Measurements from ENCODE around the gene STMN1. TPM values are rescaled to one million over a fixed set of nuclear protein-coding genes. Genes with fewer than 3 reads are reported as not detected.
A peak's percentile ranks its signal among the peaks of the same experiment; 100 is the strongest.

The STMN1 gene
- total RNA-seq, 1 experiment from 2014 or later: 495 TPM

- peak; percentile 67 for DNase-seq (ENCODE audit: low read depth)
Observed at GRCh38 chr1:25922056-25922970, 16.1 kb upstream of the STMN1 start.

- DNase-seq (ENCODE audit: low read depth): no peak
Observed at GRCh38 chr1:25918615-25919014, 12.4 kb upstream of the STMN1 start.

GRCh38 chr1:25917996-25918395 lies 11.8 kb upstream of the STMN1 start:
- DNase-seq (ENCODE audit: low read depth): no peak

- no peak for DNase-seq (ENCODE audit: low read depth)
Observed at GRCh38 chr1:25916460-25916859, 10.2 kb upstream of the STMN1 start.

- DNase-seq (ENCODE audit: low read depth): no peak
Observed at GRCh38 chr1:25914074-25914995, 8.1 kb upstream of the STMN1 start.

- no peak for DNase-seq (ENCODE audit: low read depth)
Observed at GRCh38 chr1:25913206-25913605, 7.0 kb upstream of the STMN1 start.

GRCh38 chr1:25912076-25912831 lies 6.0 kb upstream of the STMN1 start:
- DNase-seq (ENCODE audit: low read depth): peak; percentile 37

- no peak for DNase-seq (ENCODE audit: low read depth)
Observed at GRCh38 chr1:25911162-25911561, 4.9 kb upstream of the STMN1 start.

- no peak for DNase-seq (ENCODE audit: low read depth)
Observed at GRCh38 chr1:25909040-25909439, 2.8 kb upstream of the STMN1 start.

- no peak for DNase-seq (ENCODE audit: low read depth)
Observed at GRCh38 chr1:25908161-25908560, 1.9 kb upstream of the STMN1 start.

GRCh38 chr1:25907601-25908000 lies 1.4 kb upstream of the STMN1 start:
- DNase-seq (ENCODE audit: low read depth): no peak

GRCh38 chr1:25906644-25907300 lies 553 bp upstream of the STMN1 start:
- DNase-seq (ENCODE audit: low read depth): no peak

- DNase-seq (ENCODE audit: low read depth): peak; percentile 93
Observed at GRCh38 chr1:25904943-25905679, 1.1 kb downstream of the STMN1 start.

- no peak for DNase-seq (ENCODE audit: low read depth)
Observed at GRCh38 chr1:25903986-25904385, 2.2 kb downstream of the STMN1 start.

- no peak for DNase-seq (ENCODE audit: low read depth)
Observed at GRCh38 chr1:25902462-25902861, 3.8 kb downstream of the STMN1 start.

- no peak for DNase-seq (ENCODE audit: low read depth)
Observed at GRCh38 chr1:25900219-25900618, 6.0 kb downstream of the STMN1 start.

- no peak for DNase-seq (ENCODE audit: low read depth)
Observed at GRCh38 chr1:25899792-25900191, 6.4 kb downstream of the STMN1 start.

- no peak for DNase-seq (ENCODE audit: low read depth)
Observed at GRCh38 chr1:25898223-25899015, 7.8 kb downstream of the STMN1 start.

GRCh38 chr1:25897754-25898153 lies 8.5 kb downstream of the STMN1 start:
- DNase-seq (ENCODE audit: low read depth): no peak

- DNase-seq (ENCODE audit: low read depth): peak; percentile 42
Observed at GRCh38 chr1:25896266-25896665, 10.0 kb downstream of the STMN1 start.

All from RPMI7951 (cell line).